HG02970 (cell line): ENCODE measurements around the gene AP4B1.
"Not testable (repeated sequence)": the region's sequence is repeated elsewhere in the genome, so short reads cannot be mapped to it uniquely, and the experiment has no call there.

Source experiments
- ATAC-seq: cut with Tn5 transposase; IDR thresholded peaks from one replicate; pipeline ENCODE4 v1.9.1; 2021; ENCODE audit warnings: mild to moderate bottlenecking, moderate library complexity, moderate number of reproducible peaks; ENCODE audit not compliant: unreplicated experiment, low FRiP score

AP4B1 gene

DNA sequence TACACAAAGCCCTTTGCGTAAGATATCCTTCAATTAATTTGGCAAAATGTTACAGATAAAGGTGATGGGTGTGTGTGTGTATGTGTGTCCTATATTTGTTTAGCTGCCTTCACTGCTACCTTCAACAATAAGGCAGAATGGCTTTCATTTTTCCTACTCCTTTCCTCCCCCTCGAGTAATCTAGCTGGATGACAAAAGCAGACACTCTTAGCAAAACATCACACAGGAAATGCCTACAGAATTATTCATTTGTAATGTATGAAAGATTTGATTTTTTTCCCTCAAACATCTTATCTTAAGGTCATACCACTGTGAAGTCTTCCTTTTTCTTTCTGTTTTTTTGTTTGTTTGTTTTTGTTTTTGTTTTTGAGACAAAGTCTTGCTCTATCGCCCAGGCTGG lies 43.7 kb downstream of the AP4B1 start:
- no peak for ATAC-seq

DNA sequence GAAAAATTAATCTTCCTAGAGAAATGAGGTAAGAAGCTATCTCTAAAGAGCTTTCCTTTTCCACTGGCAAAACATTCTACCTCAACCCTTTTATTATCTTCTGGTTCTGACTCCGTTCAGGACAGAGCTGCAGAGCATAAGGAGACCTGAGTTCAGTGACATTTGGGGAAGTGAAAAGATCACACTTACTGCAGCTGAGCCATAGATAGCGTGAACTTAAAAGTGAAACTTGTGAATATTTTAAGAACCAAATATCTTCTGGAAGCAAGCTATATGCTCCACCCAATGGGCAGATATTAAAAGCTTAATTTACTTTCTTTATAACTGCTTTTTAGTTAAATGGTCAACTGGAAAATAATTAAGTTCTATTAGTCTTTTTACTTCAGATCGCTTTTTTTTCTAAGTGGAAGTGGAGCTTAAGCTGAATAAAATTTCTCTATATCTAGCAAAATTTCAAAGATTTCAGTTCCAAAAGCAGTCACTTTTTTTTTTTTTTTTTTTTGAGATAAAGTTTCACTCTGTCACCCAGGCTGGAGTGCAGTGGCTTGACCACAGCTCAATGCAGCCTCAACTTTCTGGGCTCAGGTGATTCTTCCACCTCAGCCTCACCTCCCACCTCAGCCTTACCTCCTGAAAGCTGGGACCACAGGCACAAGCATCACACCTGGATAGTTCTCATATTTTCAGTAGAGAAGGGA lies 45.0 kb downstream of the AP4B1 start:
- ATAC-seq, result peak; percentile 79

DNA sequence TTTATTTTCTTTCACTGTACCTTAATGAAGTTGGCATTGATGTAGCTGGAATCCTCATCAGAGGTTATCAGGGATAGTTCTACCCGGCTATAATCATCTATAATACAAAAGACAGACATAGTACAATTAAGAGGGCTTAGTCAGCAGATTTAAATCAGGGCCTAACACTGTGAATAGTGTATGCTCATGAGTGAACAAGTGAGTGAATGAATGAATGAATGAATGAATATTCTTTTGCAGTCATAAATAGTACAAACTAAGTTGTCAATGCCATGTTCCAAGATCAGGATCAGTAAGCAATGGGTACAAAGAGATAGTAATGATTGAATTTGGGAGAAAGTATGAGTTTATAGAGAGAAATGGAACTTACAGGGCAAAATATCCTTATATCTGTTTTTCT lies 45.6 kb downstream of the AP4B1 start:
- no peak for ATAC-seq

DNA sequence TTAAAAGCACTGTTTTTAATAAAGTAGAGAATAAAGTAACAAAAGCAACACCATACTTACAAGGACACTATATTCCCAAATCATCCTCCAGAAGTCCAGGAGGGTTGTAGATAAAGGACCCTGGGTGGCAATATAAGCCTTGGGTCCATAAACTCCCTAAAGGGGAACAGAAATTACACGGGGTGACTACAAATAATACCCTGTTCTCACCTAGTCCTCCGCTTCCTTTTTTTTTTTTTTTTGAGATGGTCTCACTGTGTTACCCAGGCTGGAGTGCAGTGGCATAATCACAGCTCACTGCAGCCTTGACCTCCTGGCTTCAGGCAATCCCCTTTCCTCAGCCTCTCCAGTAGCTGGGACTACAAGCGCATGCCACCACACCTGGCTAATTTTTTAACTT lies 46.2 kb downstream of the AP4B1 start:
- no peak for ATAC-seq

DNA sequence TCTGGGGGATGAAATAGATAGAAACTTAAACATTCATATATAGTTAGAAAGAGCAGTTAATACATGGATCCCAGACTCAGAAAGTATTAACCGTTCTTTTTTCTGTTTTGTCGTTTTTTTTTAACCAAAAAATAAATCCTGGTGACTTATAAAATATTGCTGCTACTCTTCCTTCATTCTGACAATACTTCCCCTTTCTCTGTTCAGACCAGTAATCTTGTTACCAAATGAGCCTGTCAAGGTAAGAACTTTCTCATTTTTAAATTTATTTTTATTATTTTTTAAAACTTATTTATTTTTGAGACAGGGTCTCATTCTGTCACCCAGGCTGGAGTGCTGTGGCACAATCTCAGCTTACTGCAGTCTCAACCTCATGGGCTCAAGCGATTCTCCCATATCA lies 46.8 kb downstream of the AP4B1 start:
- ATAC-seq, result no peak

DNA sequence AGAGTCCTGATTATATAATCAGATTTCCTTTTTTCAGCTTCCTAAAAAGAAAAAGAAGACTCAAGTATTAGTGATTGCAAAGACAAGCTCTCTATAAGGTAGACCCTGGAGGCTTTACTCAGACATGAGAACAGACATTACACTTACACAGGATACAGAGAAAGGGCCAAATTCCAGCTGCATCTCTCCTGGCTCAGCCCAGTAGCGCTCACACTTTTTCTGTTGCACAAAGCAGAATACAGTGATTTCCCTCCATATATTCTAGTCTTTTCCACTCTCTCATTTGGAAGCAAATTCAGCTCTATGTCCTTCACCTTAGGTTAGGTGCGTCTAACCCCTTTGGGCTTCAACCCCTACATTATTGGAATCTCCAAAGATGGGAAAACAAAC lies 48.2 kb downstream of the AP4B1 start:
- no peak for ATAC-seq

DNA sequence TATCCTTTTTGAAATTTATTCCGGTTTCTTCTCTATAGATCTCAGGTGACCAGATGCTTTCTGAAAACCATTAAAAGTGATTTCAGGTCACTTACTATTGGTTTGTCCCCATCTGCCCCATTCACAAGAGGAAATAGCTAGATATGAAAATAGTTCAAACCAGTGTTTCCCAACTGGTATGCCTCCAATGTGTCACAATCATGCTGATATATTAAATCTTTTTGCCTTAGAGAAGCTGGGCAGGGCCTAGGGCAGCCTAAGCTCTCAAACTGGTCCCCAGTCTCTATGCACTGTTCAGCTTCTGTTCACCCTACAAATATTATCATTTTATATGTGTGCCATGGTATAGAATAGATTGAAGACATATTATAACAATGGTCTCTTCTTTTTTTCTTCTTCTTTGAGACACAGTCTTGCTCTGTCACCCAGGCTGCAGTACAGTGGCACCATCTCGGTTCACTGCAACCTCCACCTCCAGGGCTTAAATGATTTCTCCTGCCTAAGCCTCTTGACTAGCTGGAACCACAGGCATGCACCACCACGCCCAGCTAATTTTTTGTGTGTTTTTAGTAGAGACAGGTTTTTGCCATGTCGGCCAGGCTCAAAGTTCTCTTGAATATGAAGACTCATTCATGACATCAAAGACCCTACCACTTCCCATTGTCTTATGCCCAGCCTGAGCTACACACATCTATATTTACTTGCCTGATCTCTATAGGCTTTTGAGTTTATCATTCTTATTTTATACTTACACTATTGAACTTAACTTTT lies 48.8 kb downstream of the AP4B1 start:
- ATAC-seq, result no peak

DNA sequence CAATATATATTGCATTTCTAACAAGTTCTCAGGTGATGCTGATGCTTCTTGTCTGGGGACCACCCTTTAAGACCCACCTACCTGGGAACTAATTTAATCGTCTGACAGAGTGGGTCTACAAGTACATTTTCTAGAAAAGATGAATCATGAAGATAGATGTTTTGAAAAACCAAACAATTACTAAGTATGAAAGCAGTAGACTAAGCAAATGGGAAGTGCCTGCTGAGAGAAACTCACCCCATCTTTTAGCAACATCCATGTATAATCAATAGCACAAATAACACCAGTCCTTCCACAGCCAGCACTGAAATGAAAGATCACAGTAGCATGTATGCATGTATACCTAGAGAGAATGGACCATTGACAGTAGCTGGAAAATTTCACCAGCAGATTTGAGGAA lies 50.4 kb downstream of the AP4B1 start:
- no peak for ATAC-seq

DNA sequence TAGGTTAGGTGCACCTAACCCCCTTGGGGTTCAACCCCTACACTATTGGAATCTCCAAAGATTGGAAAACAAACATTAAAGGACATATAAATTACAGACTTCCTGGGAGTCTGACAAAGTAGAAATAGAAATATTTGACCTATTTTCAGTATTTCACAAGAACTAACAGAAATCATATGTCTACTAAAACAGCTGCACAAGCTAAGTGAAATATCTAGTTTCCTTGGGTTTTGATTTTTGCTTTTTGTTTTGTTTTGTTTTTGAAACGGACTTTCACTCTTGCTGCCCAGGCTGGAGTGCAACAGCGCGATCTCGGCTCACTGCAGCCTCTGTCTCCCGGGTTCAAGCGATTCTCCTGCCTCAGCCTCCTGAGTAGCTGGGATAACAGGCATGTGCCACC lies 51.9 kb downstream of the AP4B1 start:
- not testable (repeated sequence) for ATAC-seq

DNA sequence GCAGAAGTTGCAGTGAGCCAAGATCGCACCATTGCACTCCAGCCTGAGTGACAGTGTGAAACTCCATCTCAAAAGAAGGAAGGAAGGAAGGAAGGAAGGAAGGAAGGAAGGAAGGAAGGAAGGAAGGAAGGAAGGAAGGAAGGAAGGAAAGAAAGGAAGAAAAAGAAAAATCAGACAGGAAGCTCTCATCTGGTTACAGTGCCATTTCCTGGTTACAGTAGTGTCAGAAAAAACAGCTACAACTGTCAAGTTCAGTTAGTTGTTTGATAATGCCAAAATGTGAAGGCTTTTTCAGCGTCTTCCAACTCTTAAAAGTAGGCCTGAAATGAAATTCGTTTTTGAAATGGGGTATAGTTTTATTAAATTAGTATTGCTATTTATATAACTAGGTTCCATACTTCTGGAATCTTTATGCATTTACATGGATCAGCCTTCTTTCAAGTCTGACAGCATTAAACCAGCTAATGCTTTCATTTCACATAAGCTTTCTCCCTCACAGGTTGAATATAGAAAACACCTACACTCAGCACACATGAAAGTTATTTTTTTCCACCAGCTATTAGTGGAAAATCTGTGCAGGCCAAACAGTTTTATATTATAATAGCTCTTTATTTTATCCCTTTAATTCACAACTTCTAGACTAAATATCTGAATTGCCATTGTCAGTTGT lies 54.3 kb downstream of the AP4B1 start:
- ATAC-seq, result no peak

DNA sequence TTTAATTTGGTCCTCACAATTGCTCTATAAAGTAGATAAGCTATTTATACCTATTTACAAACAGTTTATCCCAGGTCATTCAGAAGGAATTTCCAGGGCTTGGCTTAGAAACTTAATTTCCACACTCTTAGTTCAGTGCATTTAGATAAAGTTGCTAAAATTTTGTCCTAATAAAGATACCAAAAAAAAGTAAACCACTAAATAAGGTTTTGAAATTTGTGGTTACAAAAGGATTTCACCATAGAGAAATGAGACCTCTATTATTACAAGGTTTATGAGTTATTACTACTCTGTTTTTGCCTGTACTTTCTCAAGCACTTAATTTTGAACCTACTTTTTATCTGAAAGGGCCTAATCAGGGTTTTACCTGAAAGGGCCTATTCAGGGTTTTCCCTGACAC lies 55.5 kb downstream of the AP4B1 start:
- no peak for ATAC-seq

DNA sequence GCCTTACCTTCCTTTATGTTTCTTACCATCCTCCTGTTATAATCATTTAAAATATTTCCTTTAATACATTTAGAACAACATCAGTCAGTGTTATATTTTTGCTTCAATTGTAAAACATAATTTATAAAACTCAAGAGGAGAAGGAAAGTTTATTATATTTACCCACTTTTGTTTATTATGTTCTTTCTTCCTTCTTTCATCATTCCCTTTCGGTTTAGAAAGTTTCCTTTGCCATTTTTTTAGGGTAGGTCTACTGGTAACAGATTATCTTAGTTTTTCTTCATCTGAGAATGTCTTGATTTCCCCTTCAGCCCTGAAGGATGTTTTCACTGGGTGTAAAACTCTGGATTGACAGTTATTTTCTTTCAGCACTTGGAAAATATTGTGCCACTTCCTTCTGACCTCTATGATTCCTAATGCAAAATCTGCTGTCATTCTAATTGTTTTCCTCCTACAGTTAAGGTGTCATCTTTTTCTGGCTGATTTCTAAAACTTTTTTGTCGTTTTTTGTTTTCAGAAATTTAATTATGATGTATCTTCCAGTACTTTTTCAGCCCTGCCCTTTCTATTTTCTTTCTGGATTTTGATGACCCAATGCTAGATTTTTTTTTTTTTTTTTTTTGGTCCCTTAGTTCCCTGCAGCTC lies 58.1 kb downstream of the AP4B1 start:
- ATAC-seq, result no peak
